Measurements from ENCODE around the gene DOCK1.

DOCK1 gene

DNA sequence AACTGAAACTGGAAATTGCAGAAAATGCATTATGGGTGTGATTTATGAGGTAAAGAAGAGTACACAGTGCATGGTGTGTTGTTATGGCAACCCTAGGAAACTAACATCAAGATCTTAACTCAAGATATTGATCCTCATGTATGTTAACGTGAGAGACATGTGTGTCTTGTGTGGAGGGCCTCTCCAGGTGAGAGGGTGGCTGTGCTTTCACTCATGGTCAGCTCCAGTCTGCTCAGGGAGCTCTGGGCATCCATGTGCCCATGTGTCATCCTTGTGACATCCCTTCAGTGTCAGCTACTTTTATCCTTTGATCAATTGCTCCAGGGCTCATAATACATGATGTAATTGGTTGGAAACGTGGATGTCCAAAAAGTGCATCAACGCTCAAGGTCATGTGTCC lies 316.1 kb downstream of the DOCK1 start:
- no peak for DNase-seq (ENCODE audit: low spot score)

DNA sequence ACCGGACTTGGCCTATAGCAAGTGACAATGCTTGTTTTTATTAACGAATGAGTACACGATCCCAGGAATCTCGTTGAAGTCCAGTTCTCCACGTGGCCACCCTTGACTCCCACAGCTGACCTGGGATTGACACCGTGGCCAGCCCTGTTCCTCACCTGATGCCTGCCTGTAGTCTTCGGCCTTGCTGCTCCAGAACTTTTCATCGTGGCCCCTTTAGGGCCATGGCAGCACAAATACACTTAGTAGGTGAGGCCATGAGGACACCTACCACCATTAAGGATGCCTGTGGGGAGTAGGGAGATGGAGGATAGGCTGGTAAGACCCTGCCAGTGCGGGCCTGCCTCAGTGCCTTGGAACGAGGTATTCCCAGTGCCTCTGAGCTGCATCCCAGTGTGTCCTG lies 321.8 kb downstream of the DOCK1 start:
- no peak for DNase-seq (ENCODE audit: low spot score)

DNA sequence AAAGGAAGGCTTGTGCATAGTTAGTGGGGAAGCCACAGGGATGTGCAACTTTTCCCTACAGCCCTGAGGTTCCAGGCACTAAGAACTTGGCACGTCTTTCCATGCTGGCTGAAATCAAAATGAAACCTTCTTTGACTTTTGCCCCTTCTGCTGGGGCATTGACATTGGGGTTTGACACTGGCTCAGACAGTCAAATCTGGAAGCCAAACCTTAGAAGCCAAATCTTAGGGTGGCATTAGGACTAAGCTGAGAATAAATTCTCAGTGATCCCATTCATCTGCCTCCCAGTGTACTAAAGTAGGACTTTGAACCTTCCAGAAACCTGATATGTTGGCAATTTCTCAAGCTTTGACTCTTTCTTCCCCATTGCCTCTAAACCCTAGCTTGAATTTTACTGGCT lies 322.4 kb downstream of the DOCK1 start:
- DNase-seq (ENCODE audit: low spot score), result no peak

DNA sequence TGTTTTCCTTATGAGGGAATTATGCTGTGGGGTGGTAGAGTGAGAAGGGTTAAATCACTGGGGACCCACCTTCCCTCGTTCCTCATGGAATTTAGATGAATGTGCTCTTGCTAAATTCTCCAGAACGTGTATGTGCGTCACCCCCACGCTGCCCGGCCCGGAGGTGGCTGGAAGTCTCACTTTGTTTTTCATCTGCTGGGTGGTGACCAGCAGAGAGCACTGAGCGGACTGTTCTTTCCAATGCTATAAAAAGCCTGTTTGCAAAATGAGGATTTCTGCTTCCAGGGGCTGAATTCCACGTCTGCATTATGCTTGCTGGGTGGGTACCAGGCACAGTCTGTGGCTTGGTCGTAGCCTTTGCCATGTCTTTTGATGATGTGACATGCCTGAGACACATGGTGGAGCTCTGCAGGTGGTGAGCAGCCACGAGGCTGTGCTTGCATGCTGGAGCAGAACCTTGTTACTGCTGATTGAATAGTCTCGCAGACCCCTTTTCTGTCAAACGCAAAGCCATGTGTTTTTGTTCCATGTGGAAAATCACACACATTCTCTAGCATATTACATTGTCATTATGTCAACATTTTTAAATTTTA lies 323.1 kb downstream of the DOCK1 start:
- DNase-seq (ENCODE audit: low spot score), result peak; percentile 40

DNA sequence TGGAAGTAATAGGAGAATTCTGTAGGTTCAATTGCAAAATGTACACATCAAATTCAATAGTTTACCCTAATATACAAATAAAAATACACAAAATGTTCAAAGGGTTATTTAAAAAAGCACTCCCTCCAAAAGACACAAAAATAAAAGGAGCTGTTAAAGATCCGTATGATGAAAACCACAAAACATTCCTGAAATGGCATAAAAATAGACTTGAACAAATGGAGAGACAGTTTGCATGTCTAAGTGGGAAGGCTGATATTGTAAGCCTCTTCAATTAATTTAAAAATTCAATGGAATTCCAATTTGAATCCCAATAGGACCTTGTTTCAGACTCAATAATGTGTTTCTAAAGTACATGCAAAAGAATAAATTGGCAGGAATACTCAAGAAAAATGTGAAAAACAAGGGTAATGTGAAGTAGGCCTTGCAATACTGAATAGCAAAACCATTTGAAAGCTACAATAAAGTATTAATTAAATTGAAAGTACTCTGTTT lies 329.1 kb downstream of the DOCK1 start:
- DNase-seq (ENCODE audit: low spot score), result no peak

DNA sequence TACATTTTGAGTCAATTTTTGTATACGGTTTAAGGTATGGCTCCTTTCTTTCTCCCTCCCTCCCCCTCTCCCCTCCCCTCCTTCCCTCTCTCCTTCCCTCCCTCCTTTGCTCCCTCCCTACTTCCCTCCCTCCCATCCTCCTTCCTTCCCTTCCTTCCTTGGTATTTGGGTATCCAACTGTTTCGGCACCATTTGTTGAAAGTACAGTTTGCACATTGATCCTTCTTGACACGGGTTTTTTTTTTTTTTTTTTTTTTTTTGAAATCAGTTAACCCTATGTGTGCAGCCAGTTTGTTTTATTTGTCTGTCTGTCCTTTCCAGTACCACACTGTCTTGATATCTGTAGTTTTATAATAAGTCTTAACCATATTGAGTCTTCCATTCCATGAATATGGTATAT lies 331.0 kb downstream of the DOCK1 start:
- no peak for DNase-seq (ENCODE audit: low spot score)

DNA sequence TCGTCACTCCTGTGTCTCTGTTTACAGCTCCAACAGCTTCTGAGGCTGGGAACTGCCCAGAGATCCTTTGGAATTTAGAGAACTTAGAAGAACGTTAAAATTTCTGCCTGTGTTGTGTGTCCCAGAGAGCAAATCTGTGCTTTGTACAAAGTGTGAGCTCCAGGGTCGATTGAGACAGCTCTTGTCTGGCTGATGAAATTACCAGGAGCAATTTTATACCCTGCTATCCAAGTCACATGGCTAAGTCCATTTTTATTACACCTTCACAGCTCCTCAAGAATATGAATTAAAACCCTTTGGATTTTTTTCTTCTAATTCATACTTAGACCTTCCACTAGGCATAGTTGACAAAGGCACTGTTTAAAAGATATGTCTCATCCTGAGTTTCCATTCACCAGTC lies 337.7 kb downstream of the DOCK1 start:
- DNase-seq (ENCODE audit: low spot score), result no peak

DNA sequence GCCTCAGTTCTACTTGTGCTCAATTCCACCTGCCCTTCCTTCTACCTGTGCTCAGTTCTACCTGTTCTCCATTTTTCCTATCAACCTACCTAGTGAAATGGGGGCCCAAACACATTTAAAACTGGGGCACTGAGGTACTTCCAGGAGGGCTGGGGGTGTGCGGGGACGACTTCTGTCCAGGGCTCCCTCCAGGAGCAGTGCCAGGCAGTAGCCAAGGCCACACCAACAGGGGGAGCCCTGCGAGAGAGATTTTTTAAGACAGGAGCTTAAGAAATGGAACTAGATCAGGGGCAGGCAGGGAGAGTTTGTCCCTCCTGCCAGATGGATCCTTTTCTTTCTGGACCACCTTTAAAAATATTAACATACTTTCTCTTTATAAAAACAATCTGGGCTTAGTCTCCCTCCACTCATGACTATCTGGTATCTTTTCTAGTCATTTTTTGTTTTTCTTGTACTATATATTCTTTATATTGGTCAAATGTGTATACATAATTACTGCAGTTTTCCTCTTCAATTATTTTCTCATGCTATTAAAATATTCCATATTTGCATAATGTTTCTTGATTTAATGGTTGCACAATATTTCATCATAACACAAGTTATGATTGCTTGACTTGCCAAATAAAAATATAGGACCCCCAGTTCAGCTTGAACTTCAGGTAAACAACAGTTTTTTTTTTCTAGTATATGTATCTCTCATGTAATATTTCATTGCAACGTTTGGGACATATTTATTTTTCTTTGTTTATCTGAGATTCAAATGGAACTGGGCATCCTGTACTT lies 338.5 kb downstream of the DOCK1 start:
- DNase-seq (ENCODE audit: low spot score), result no peak

DNA sequence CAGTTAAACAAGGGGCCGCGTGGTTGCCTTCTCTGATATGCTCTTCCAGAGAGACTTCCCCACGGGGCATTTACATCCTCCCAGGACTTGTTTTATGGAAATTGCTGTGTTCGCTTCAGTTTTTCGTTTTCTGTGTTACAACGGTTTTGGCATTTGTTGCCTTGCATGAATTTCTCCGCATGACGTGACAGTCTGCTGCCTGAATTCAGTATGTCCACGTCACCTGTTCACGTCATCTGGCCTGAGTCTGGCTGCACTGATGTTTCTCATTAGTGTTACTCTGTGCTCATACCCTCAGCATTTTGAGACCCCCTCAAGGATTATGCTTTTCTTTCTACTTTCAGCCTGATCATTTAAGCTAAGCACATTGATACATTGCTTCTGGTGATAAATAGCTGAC lies 340.2 kb downstream of the DOCK1 start:
- no peak for DNase-seq (ENCODE audit: low spot score)

DNA sequence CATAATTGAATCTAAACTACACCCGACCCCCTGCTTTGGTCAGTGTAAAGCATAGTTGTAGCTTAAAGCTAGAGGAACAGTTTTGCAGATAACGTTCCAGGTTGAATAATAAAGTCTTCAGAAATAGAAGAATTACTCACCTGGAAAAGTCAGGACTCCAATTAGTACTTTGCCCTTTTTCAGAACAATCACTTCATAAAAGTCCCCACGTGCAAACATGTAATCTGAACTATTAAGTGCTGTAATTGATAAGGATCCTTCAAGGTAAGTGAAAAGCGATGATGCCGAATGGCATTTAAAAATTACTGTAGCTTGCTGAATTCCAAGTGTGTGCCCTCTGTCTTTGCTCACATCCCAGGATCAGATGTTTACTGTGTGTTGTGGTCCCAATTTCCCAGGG lies 344.8 kb downstream of the DOCK1 start:
- DNase-seq (ENCODE audit: low spot score), result no peak

DNA sequence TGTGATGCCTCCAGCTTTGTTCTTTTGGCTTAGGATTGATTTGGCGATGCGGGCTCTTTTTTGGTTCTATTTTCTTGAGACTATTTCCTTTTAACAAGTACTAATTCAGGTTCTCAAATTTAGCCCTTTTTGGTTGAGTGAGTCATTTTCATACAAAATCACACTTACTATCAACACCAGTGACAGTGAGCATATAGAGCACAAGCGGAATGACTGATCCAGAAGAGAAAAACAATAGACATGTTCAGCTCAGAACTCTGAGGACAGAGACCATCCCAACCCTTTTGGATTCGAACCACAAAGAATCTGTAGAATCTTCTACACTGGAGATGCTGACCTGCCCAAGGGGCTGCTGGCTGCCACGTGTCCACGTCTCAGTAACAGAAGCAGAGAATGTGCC lies 347.6 kb downstream of the DOCK1 start:
- DNase-seq (ENCODE audit: low spot score), result no peak

DNA sequence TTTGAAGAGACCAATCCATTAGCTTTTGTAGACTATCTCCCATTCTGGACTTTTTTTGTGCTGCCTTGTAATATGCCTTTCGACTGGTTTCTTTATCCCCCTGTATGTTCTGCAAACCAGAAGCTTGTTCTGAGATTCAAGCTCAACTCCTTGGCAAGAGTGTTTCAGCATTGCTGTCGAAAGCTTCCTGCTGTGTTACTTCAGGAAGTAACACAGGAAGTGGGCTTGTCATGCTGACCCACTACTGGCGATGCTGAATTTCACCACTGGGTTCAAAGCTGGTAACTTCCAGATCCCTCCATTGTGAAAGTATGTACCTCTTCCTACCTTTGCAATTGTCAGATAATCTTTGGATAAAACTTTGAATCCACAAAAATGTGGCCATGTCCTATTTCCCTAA lies 349.0 kb downstream of the DOCK1 start:
- DNase-seq (ENCODE audit: low spot score), result no peak

DNA sequence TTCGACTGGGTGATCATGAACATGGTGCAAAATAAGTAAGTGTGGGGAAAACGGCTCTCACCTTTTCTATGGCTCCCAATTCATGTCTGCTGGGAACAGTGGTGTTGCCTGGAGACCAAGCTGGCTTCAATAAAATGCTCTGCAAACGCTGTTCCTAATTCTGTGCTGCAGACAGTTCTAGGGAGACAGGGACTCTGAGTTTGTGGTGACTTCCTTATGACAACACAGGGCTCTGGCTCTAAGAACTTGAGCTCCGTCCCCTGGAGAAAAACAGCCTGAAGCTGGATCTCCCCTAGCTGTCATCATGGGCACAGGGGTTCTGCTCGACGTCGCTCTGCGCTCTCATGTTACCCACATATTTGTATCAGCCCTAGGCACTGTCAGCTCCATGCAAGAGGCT lies 352.2 kb downstream of the DOCK1 start:
- peak; percentile 48 for DNase-seq (ENCODE audit: low spot score)

DNA sequence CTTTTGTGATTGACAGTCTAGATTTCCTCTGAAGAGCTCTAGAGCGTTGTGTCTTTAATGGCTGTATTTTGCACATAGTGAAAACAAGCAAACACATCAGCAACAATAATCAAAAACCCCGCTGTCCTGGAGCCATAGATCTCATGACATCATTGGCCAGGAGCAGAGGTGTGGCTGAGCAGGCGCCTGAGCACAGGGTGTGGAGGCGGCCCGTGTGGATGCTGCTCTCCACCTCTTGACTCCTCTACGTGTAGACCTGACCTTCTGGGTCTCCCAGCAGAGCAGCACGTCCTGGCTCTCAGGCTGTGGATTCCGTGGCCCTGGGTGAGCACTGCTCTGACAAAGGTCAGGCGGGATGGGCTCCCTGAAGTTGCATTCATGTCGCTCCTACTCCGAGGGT lies 354.1 kb downstream of the DOCK1 start:
- DNase-seq (ENCODE audit: low spot score), result no peak

DNA sequence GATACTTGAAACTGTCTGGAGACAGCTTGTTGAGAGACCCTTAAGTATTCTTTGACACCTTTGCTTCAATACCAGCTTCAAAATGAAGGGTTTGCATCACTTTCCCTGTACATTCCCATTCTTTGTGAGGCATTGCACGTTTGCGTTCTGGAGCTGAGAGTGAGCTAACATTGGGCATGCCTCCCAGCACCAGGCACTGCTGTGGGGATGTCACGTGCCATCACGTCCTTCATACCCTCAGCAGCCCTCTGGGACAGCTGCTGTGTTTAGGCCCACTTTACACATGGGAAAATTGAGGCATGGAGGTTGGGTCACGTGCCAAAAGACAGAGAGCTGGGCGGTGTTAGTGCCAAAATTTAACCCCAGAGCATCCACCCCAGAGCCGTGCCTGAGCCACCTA lies 357.4 kb downstream of the DOCK1 start:
- peak; percentile 31 for DNase-seq (ENCODE audit: low spot score)

DNA sequence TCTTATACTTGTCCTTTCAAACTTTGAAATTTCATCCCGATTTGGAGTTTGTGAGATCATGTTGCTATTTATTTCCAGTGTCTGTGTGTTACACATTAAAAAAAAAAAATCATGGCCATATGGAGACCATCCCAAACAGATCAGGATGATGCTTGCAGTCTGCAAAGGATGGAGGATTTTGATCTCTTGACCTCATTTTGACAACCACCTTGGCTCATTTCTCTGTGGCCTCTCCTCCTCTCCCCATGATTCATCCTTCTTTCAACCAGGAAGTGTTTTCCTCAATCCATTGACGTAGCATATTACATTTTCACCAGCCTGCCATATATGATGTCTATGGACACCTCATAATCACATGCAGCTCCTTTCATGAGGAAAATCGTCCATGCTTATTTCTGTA lies 360.1 kb downstream of the DOCK1 start:
- no peak for DNase-seq (ENCODE audit: low spot score)

DNA sequence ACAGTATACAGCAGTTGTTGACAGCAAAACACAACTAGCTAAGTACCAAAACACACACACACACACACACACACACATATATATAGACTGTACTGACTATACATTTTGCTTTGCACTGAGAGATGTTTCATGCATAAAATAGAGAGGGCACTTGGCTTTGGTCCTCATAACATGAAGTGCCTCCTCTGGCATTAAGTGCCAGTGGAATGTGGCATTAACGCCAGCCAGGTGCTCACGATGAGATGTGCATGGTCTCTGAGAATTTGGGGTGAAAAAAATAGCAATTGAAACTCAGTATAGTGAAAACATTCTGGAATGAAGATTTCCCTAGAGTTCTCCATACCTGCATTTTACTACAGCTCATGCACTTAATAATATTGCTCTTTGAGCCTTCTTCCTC lies 361.2 kb downstream of the DOCK1 start:
- DNase-seq (ENCODE audit: low spot score), result no peak

DNA sequence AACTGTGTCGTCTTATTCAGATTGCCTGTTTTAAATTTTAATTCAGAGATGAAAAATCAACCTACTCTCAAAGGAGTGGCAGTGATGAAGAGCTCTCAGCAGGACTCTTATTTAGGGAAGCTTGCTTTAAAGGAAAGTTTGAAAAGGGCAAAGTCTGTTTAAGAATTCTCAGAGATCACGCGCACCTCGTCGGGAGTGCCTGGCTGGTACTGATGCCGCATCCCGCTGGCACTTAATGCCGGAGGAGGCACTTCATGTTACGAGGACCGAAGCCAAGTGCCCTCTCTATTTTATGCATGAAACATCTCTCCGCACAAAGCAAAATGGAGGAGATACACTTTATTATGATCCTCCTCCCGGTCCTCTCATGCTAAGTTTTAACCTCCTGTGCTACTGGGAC lies 362.2 kb downstream of the DOCK1 start:
- no peak for DNase-seq (ENCODE audit: low spot score)

DNA sequence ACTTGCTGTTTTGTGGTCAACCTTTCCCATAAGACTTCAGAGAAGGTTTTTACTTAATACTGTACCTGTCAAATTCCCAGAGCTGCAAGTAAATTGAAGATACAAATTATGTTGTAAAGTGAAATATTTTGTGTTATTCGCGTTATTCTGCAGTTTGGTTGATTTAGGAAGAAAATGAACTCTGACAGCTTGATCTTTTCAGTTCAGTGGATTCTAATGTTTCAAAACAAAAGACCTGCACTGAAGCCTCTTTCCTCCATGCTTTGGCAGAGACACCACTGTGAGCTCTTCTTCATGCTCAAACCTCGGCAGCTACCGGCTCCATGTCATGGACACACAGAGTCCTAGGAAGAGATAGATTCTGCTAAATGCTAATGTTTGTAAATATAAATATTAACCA lies 366.8 kb downstream of the DOCK1 start:
- no peak for DNase-seq (ENCODE audit: low spot score)

DNA sequence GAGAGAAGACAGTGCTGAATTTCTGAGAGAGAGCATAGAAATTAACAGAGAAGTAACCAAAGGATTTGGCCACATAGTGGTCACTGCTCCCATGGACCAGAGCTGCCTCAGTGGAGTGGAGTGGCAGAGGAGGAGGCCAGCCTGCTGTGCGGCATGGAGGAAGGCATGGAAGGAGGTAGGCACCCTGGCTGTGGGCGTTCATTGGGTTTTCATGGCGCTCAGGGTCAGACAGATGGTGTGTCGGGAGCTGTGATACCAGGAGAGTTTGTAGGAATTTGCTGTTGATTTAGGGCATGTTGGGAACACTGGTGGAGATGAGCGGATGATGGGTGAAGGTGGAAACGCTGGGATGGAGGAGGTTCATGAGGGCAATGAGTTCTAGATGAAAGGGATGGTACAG lies 370.0 kb downstream of the DOCK1 start:
- DNase-seq (ENCODE audit: low spot score), result no peak

DNA sequence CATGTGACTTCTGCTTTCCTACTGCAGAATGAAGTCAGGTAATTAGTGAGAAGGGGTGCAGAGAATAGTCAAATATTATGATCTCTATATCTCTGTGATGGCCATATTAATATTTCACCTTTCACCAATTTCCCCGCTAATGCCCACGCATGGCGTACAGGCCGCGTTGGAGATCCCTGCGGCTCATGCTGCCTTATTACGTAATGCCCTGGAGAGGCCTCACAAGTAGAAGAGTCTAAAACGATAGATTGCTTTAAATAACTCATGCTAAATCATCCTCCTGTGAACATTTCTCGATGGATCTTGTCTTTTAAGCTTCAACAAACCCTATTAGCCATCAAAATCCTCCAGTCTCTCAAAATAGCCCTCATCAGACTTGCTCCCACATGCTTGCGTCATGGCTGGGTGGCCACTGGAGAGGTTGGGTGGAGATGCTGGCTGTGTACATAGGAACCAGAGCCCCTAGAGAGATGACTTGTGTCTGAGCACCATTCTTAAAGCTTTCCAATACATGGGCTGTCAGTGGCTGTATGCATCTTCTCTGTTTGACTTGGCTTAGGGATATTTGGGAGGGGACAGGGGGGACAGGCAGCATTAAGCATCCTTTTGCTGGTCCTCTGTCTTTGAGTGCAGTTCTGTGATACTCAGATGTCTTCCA lies 370.7 kb downstream of the DOCK1 start:
- DNase-seq (ENCODE audit: low spot score), result no peak

DNA sequence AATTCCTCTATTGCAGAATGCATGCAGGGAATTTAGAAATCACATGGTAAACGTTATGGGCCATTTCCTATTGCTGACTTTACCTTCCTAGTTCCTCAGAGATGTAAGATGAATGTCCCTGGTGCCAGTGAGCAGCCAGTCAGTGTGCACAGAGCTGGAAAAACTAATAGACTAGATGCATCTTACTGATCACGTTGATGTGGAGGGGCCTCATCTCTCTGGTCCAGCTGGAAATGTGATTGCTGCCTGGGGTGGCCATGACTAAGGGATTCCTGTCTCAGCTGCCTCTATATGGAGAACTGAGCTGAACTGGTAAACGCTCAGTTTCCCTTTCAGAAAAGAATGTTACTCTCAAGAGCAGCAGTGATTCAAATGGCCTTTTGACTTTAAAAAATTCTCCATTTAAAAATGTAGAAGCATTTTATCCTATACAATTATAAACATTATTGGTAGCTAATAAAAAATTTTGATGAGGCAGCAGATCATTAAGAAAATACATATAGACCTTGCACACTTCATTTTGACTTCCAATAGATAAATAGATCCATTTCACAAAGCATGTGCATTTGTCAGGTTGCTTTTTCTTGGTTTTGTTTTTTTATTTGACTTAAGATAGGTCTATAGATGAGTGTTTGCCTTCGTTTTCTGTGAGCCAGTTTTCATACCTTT lies 371.7 kb downstream of the DOCK1 start:
- no peak for DNase-seq (ENCODE audit: low spot score)

DNA sequence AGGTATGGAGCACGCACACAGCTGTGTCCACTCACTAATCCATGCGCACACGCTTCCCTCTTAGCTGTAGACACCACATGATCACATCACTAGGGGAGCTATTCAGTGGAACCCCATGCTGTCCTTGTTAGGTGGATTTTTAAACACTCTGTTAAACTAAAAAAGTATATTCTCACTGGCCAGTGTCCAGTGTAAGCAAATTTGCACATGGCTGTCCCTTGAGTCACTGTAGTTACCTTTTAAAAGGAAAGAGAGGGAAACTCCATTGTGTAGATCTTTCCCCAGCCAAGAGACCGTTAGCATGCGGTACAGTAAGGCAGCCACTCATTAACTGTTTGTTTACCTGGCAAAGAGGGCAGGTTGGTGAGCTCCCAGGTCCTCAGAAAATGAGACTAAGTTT lies 372.8 kb downstream of the DOCK1 start:
- no peak for DNase-seq (ENCODE audit: low spot score)

All from Ammon's horn (tissue), 1 donor.